G401 (cell line): ENCODE measurements around the gene KIF6. TPM values are rescaled to one million over a fixed set of nuclear protein-coding genes. Genes with fewer than 3 reads are reported as not detected.
A peak's percentile ranks its signal among the peaks of the same experiment; 100 is the strongest.

Source experiments
- DNase-seq: peaks from one replicate; pipeline ENCODE4 v3.0.0-alpha.2; 2015; ENCODE audit warnings: low spot score
- in situ Hi-C: cut with HindIII; loops from 2 replicates; pipeline ENCODE4 v1.10.0; 2016; ENCODE audit warnings: low sequenced_read_pairs, mixed read lengths
- total RNA-seq: library from RNA; depleted of rRNA; stranded (reverse); fragments of >200 nt; shearing (Covaris generic); gene quantifications from 2 replicates; pipeline ENCODE4 v1.2.3, GENCODE V29; 2014

The KIF6 gene
- total RNA-seq, 1 experiment from 2014 or later: 0.20 TPM

DNA sequence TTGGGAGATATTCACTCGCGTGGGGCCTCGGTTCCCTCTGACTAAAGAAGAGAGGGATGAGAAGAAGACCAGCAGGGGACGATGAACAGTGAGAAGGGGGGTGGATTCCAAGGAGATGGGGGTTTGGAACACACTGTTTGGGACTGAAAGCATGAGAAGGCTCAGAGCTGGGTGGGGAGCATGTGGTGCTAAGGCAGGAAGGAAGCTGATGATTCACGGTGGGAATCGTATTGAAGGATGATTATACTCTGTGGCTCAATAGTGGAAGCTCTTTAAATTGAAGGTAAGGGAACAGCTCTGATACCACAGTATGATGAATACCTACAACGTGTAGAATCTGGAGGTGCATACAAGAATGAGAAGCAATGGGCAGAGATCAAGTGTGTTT is 285.2 kb downstream of the KIF6 start:
- no peak for DNase-seq
- in situ Hi-C loops: no loop called here

DNA sequence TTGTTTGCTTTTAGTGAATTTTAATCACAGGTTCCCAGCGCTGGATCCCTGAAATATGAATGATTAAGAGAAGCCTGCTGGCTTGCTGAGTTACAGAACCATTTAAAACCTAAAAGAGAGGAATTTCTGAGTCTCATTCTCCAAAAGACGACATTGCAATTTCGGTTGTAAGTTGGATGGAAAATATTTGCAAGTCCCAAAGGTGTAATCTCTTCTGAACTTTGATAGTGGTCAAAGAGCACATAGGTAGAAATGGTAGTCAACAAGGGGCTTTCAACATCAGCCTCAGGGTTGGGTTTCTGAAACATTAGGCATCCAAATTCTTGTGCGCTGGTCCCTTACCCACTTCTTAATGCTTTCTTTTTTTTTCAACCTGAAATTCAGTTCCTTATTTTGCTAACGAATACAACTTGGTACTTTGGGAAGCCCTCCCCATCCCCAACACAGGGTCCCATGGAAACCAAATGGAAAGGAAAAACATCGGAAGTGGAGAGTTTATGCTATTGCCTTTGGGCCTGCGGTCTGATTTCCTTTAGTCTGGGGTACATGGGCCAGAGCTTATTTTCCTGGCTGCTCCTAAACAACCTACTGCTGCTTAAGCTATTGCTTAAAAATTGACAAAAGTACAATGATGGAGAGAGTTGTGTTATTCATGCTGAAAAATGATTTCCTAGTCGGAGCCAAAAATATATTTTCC is 285.7 kb downstream of the KIF6 start:
- no peak for DNase-seq
- in situ Hi-C loops: no loop called here

DNA sequence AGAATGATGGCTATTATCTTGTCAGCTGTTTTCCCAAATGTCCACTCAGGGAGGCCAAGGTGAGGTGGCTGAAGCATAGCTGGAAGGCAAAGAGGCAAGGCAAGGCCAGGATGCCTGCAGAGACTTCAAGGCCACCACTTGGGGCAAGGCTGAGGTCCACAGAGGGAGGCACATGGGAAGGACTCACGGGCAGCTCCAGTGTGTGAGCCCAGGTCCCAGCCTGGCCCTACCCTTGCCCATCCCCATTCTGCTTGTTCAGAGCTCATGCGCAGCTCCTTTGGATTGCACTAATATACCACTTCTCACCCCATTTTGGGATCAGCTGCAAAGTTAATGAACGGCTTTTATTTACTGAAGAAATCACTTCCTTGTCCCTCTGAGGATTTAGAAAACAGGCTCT is 291.6 kb downstream of the KIF6 start:
- in situ Hi-C loops: no loop called here
- no peak for DNase-seq

- in situ Hi-C loops: no loop called here
Observed at GRCh38 chr6:39432330-39433025, 292.7 kb downstream of the KIF6 start.

GRCh38 chr6:39430871-39431523 is 294.2 kb downstream of the KIF6 start:
- DNase-seq: peak; percentile 90
- in situ Hi-C loops: no loop called here

More at GRCh38 chr6:39432330-39433025, 292.7 kb downstream of the KIF6 start:
- no peak for DNase-seq

GRCh38 chr6:39430446-39430845 is 294.8 kb downstream of the KIF6 start:
- DNase-seq: no peak
- in situ Hi-C loops: no loop called here

DNA sequence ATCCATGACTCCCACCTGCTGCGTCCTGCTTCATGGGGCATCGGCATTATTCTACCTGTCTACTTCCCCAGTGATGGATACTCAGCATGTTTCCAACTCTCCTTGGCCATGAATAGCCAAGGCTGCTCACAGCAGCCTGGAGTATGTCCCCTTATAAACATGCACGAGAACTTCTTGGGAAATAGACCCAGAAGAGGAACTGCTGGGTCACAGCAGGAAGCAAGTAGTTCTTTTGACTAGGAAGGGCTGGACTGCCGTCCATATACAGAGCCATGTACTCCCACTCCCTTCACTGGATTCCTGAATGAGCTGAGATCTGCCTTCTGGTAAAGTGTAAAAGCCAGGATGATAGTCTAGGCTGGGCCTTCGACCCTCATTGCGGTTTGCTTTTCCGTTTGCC is 296.4 kb downstream of the KIF6 start:
- in situ Hi-C loops: no loop called here
- no peak for DNase-seq

DNA sequence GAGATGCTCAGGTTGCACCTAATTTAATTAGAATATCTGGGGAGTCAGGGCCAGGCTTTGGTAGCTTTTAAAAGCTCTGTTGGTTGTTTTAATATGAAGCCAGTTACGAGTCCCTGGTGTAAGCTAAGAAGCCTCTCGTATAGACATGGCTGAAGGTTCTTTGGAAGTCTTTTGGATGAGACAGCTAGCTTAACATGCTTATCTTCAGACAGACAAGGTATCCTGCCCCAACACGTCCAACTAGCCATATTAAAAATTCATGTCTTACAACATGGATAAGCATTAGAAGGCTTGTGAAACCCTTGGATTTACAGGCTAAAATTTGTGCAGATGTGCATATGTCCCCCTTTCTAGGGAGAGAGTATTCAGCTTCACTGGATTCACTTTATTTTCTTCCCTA is 297.1 kb downstream of the KIF6 start:
- in situ Hi-C loops: no loop called here
- no peak for DNase-seq

- DNase-seq: no peak
- in situ Hi-C loops: no loop called here
Observed at GRCh38 chr6:39426073-39426456, 299.1 kb downstream of the KIF6 start.

- DNase-seq: no peak
- in situ Hi-C loops: no loop called here
Observed at GRCh38 chr6:39425346-39426072, 299.7 kb downstream of the KIF6 start.

DNA sequence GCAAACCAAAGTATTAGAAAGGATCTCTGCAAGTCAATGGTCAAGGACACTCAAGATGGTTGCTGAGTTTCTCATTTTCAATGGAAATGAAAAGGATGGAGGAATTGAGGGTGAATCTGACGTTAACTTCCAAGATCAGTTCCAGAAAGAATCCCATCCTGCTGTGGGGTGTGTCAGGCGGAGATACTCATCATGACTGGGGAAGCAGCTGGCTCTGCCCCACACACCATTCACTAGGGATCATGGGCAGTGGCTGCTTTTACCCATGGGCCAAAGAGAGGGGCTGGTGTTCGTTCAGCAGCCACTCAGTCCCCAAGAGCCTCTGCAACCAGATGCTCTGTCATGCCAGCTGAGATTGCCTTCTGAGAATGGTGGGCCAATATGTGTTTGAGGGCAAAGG is 300.4 kb downstream of the KIF6 start:
- in situ Hi-C loops: no loop called here
- DNase-seq: no peak

DNA sequence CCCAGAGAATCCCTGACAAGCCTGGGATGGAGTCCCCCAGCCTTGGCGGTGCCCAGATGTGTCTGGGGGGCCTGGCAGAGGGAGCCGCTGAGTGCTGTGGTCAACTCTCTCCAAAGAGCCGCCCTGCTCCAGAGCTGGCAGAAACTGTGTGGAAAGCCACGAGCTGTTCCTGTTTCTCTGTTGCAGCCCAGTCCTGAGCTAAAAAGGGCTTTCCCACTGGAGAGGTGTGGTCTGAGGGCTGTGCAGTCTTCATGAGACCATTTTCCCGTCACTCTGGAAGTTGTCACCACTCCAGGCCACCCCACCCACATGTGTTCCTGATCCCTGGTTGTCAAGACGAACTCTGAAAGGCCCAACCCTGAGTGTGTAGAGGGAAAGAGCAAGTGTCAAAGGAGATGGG is 303.0 kb downstream of the KIF6 start:
- in situ Hi-C loops: no loop called here
- DNase-seq: no peak

- DNase-seq: no peak
- in situ Hi-C loops: no loop called here
Observed at GRCh38 chr6:39421383-39422225, 303.6 kb downstream of the KIF6 start.

DNA sequence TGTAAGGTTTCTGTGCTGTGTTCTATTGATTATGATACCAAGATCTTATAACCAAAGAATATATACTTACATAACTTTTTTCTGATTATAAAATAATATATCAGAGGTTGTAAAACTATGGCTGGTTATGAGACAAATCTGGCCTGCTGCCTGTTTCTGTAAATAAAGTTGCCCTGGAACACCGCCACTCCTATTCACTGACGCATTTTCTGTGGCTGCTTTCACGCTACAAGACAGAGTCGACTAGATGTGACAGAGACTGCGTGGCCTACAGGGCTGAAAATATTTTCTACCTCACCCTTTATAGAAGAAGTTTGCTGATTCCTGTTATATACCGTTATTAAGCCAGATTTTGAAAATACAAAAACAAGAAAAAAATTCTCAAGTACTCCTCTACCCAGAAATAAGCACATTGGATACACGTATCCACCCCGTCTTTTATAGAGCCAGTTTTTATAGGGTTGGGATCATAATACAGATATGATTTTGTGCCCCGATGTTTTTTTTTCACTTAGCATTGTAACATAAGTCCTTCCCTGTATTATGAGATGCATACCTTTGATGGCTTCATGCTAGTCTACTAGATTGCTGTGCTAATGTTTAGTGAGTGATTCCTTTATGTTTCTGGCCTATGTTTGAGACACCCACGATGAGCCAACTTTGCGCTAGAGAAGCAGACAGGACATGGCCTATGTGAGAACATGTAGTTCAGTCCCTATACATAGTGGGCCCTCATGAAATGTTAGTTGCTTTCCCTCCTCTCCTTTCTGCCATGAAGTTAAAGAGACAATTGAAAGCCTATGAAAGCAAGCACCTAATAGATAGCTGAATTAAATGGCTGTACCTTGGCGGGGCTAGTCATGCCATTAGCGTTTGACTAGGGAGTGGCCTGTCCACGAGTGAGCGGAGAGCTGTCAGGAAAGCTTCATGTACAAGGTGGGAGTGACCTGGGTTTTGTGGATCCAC is 304.6 kb downstream of the KIF6 start:
- in situ Hi-C loops: no loop called here
- DNase-seq: no peak

DNA sequence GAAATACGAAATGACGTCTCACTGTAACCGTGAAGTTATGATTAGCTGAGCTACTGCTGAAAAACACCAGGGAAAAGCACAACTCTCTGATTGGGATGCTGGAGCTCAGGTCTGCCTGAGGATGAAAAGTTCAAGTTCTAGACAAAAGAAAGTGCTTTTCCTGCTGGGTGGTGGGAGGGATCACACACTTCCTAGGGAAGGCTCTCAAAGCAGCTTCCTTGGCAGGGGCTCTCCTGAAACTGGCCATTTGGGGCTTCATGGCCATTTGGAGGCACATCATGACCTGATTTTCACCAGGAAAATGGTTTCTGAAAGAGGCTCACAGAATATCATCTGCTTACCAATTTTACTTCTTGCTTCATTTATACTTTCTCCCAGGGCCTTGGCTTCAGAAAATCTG is 305.6 kb downstream of the KIF6 start:
- in situ Hi-C loops: no loop called here
- peak; percentile 71 for DNase-seq

DNA sequence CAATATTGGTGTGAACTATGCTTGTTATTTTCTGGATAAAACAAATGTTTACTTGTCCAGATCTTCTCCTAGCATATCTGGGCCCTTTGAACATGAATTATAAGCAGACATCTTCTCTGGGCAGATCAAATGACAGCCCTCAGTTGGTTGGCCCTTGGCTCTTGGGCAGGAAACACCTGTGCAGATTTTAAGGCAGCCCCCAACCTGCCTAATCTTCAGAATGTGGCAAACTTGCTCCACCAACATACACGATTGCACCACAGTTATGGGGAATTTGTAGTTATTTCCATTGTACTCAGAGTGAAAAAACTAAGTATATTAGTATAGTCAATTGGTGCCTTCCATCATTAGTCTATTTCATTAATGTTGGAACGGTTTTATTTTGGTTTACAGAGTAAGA is 307.8 kb downstream of the KIF6 start:
- DNase-seq: no peak
- in situ Hi-C loops: no loop called here

GRCh38 chr6:39416728-39417127 is 308.5 kb downstream of the KIF6 start:
- DNase-seq: no peak
- in situ Hi-C loops: no loop called here

- DNase-seq: no peak
- in situ Hi-C loops: no loop called here
Observed at GRCh38 chr6:39416026-39416425, 309.2 kb downstream of the KIF6 start.
